Skeletal muscle satellite cell (primary cell): Measurements from ENCODE around the gene NFIB.

ENCODE experiments used
- H3K27me3 ChIP-seq: 2 replicates; pipeline ENCODE4 v1.7.0; 2013; ENCODE audit warnings: low read length; ENCODE audit not compliant: control insufficient read depth, insufficient read depth
- H3K36me3 ChIP-seq: 2 replicates; pipeline ENCODE4 v1.7.0; 2013; ENCODE audit warnings: mild to moderate bottlenecking, control low read depth, low read length; ENCODE audit not compliant: insufficient read depth
- H3K4me1 ChIP-seq: 2 replicates; pipeline ENCODE4 v1.7.0; 2013; ENCODE audit warnings: low read length; ENCODE audit not compliant: control insufficient read depth, insufficient read depth
- H3K4me2 ChIP-seq: 2 replicates; pipeline ENCODE4 v1.7.0; 2013; ENCODE audit warnings: mild to moderate bottlenecking, low read length
- H3K4me3 ChIP-seq: 2 replicates; pipeline ENCODE4 v1.7.0; 2013; ENCODE audit warnings: low read length
- H3K9ac ChIP-seq: 2 replicates; pipeline ENCODE4 v1.7.0; 2013; ENCODE audit warnings: mild to moderate bottlenecking, low read depth, low read length, moderate library complexity
- H3K9me3 ChIP-seq: replicated peaks from 2 replicates; pipeline ENCODE4 v1.7.0; 2013; ENCODE audit warnings: mild to moderate bottlenecking, control low read depth, low read length

Gene NFIB

DNA sequence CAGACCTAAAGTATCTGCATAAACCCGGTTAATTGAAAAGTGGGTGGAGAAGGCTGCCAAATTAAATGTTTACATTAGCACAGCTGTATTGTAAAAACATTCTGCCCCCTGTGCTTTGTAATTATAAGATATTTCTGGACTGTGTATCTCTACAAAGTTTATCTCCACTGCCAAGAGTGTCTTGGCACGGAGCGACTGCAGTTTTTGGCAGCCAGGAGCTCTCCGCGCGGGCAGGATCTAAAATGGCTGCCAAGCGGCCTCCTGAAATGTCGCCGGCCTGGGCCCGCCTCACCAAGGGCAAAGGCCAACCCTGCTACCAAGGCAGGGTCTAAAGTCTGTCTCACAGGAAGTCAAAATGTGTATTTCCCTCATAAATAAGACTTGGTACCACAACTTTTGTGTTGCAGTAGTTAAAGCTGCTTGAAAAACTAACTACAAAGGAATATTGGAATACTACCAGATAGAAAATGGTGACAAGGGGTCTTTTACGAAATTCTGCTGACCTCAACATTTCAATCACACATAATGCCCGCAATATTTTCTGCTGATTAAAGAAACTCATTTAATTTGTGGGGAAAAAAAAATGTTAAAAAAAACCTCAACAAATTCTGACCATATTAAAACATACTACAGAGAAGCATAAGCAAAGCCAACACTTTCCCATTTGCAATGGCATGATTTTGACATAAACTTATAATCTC, 110.4 kb downstream of the NFIB start:
- Histone ChIP-seq H3K9ac (peak overlapping the region; percentile 50), H3K4me1 (peaks cover 42% of the 10 kb centered on the region), H3K4me3 (peak overlapping the region; percentile 10)

DNA sequence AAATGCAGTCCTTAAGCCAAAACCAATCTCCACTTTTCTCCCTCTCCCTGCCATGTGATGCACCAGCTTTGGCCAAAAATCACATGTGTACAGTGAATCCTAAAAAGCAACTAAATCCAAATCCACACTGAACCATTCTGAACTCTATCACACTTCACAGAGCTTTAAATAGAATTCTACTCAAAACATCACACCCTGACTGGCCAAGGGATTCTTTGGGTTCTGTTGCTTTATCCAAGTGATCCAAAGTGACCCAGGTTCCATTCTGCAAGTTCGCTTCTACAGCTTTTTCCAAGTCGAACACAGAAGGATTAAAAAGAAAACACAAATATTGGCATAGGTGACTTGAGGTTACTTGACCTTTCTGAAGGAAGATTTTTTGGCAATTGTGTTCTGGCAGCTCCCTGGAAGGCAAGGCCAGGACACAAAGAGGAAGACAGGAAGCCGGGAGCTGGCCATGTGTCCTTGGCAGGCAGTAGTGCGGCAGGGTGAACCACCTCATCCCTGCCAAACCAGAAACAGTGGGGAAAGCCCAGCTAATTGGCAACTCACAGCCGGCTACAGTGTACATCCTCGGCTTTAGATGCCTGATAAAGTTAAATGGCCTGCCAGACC, 115.0 kb downstream of the NFIB start:
- Histone ChIP-seq H3K9ac (no peak overlapping the region), H3K36me3 (no peaks in the 10 kb centered on the region)

More for the DNA sequence above, 110.4 kb downstream of the NFIB start:
- Histone ChIP-seq H3K9me3 (no peaks in the 10 kb centered on the region), H3K4me2 (peak overlapping the region; percentile 58), H3K27me3 (no peaks in the 10 kb centered on the region), H3K36me3 (no peaks in the 10 kb centered on the region)

DNA sequence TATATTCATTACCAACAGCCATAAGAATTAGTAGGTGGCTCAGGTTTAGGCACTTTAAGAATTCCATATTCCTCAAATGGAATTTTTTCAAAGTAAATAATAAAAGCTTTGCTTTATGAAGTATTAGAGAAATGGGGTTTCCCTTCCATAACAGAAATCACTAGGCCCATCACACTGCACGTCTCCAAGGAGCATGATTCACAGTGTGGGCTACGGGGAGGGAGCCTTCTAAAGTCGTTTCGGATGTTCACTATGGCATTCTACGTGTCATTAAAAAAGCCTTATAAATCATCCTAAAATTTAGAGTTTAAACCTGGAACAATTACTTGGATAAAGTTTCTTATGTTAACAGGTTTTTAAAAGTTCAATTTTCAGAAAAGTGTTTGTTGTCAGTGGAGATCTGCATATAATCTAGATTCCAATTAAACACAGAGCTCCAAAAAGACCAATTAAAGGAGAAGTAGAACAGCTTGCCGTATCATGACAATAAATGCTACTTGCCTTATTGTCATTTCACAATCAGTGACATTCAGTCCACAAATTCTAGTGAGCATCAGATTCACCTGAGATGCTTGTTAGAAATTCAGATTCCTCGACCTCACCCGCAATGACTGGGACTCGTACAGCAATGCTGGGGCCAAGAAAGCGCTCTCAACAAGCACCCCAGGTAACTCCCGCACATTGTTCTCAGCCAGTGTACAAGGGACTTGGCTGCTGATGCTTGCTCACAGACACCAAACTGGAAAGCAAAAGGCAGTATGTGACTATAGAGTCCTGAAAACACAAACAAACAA, 115.7 kb downstream of the NFIB start:
- H3K9ac ChIP-seq = no peak overlapping the region
- H3K4me2 ChIP-seq = peak overlapping the region; percentile 31
- no peaks in the 10 kb centered on the region for H3K27me3 ChIP-seq
- H3K36me3 ChIP-seq = no peaks in the 10 kb centered on the region
- no peak overlapping the region for H3K4me3 ChIP-seq
- no peaks in the 10 kb centered on the region for H3K9me3 ChIP-seq
- H3K4me1 ChIP-seq = peaks cover 26% of the 10 kb centered on the region

More for the DNA sequence above, 115.0 kb downstream of the NFIB start:
- Histone ChIP-seq H3K9me3 (no peaks in the 10 kb centered on the region), H3K27me3 (no peaks in the 10 kb centered on the region), H3K4me3 (no peak overlapping the region), H3K4me1 (peaks cover 33% of the 10 kb centered on the region), H3K4me2 (peak overlapping the region; percentile 32)

DNA sequence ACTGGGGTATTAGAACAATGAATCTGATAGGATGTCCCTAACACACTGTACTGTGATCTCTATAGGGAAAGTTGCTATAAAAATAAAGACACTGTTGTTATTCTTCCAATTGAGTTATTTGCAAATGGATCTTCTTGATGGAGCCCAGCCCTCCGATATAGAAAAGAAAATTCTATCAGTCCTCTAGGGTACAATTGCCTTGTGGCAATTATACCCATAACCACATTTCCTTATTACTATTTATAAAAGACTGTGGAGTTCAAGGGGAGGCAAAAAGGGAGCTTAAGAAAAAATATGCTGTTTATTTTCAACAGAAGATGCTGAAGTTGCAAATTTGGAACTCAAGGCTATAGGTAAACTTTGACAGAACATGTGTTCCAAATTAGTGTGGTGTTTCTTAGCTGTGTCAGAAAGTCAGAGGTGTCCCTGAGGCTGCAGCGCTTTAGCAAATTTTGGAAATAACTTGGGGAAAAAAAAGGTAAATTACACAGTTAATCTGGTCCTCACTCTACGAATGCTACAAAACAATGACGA, 116.5 kb downstream of the NFIB start:
- H3K9ac ChIP-seq = no peak overlapping the region
- no peaks in the 10 kb centered on the region for H3K36me3 ChIP-seq

DNA sequence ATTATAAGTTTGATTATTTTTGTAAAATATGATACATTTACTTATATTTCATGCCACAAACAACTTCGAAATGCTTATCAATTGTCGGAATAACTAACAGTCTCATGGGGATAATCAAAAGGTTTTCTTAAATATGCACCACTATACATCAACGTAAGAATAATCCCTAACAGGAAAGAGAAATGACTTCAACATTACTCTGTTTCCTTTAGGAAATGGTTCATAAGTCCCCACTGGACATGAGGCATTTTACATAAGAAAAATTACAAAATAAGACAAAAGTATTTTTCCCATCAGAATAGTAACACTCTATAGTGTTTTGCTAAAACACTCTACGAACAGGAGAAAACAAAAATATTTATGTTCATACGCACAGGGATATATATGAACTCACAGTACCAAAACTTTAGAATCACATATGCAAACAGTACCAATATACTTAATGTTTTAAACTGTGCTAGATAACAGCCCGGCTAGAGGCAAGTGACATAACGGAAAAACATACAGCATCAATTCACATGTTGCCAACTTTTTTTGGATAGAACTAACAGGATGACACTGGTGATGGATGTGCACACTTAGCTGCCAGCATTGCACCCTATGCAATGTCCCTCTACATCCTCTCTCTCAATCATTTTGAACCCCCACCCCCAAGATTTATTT, 120.5 kb downstream of the NFIB start:
- Histone ChIP-seq H3K9ac (no peak overlapping the region), H3K4me3 (no peak overlapping the region), H3K4me1 (peaks cover 9% of the 10 kb centered on the region), H3K9me3 (no peaks in the 10 kb centered on the region), H3K4me2 (no peak overlapping the region), H3K27me3 (no peaks in the 10 kb centered on the region), H3K36me3 (no peaks in the 10 kb centered on the region)

More for the DNA sequence above, 116.5 kb downstream of the NFIB start:
- Histone ChIP-seq H3K4me3 (no peak overlapping the region), H3K4me2 (no peak overlapping the region), H3K27me3 (no peaks in the 10 kb centered on the region), H3K9me3 (no peaks in the 10 kb centered on the region), H3K4me1 (peaks cover 21% of the 10 kb centered on the region)

DNA sequence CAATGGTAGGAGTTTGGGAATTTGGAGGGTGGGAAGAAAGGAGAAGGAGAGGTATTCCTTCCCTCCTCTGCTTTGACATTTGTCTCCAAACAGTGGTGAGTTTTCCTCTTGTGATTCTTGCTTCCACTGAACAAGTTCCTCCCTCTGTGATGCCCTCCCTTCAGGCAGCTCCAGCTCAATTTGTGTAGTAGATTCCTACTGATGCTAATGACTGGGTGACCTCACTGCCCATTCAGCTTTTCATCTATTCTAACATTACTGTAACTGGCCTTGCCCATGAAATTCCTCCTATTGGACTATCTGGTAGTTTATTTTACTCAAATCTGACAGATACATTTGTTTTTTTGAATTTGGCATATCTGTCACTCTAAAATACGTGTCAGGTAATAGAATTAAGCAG, 121.4 kb downstream of the NFIB start:
- no peak overlapping the region for H3K4me3 ChIP-seq
- H3K9ac ChIP-seq = no peak overlapping the region
- H3K4me2 ChIP-seq = no peak overlapping the region
- peaks cover 3% of the 10 kb centered on the region for H3K4me1 ChIP-seq
- H3K9me3 ChIP-seq = no peaks in the 10 kb centered on the region
- no peaks in the 10 kb centered on the region for H3K27me3 ChIP-seq
- no peaks in the 10 kb centered on the region for H3K36me3 ChIP-seq

- no peak overlapping the region for H3K9ac ChIP-seq
- no peaks in the 10 kb centered on the region for H3K9me3 ChIP-seq
- H3K4me3 ChIP-seq = no peak overlapping the region
- no peaks in the 10 kb centered on the region for H3K27me3 ChIP-seq
- peaks cover 3% of the 10 kb centered on the region for H3K4me1 ChIP-seq
- H3K4me2 ChIP-seq = no peak overlapping the region
- H3K36me3 ChIP-seq = no peaks in the 10 kb centered on the region
Measured at GRCh38 chr9:14191512-14191911, 122.4 kb downstream of the NFIB start.

DNA sequence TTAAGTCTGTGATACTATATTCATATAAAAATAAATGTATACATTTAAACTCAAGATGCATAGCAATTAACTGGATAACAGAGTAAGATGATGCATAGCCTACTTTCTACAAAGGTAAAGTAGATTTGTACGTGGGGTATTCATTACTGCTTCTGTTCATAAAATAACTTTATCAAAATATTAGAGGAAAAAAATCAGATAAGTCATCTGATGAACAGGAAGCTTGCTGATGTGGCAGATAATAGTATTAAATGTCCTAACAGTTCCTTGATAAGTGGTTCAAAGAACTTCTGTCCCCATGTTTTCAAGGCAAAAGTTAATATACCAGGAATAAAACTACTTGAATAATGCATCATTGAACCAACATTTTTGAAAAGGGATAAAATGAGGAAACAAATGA, 123.7 kb downstream of the NFIB start:
- H3K9me3 ChIP-seq = no peaks in the 10 kb centered on the region
- H3K27me3 ChIP-seq = no peaks in the 10 kb centered on the region
- no peaks in the 10 kb centered on the region for H3K36me3 ChIP-seq
- no peak overlapping the region for H3K4me3 ChIP-seq
- no peak overlapping the region for H3K9ac ChIP-seq
- H3K4me2 ChIP-seq = no peak overlapping the region
- peaks cover 3% of the 10 kb centered on the region for H3K4me1 ChIP-seq

DNA sequence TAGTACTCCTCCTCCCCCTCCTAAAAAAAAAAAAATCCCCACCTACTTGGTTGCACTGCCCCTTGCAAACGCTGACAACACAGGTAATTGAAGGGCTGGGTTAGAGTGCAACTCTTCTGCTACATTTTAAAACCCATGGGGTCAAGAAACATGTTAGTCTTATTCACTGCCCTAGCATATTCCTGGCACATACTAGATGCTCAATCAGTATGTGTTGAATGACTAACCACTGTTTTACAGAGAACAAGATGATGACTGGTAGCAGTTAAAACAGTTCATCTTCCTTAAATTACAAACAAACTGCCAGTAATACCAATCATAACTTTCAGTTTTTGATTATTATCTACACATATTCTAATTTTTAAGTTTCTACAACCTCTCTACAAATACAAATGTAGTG, 124.4 kb downstream of the NFIB start:
- Histone ChIP-seq H3K9ac (no peak overlapping the region), H3K36me3 (no peaks in the 10 kb centered on the region), H3K4me3 (no peak overlapping the region), H3K27me3 (no peaks in the 10 kb centered on the region), H3K4me2 (no peak overlapping the region), H3K4me1 (peaks cover 3% of the 10 kb centered on the region), H3K9me3 (no peaks in the 10 kb centered on the region)

DNA sequence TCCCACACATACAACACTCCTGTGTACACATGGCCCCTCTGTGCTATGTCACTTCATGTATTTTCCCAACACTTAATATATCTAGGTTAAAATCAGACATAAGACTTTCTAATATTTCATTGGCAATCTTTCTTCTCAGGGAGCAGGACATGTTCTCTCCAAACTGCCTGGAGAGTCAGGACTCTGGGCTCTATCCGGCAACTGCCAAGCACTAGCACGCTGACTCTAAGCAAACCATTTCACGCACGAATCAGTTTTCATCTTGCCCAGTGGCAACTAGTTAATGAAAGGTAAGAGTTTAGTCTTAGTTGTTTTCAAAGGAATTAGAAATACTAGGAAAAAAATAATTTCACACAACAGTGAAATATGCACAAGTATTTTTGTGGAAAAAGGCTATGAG, 124.8 kb downstream of the NFIB start:
- Histone ChIP-seq H3K36me3 (no peaks in the 10 kb centered on the region), H3K4me3 (no peak overlapping the region), H3K9me3 (no peaks in the 10 kb centered on the region), H3K9ac (no peak overlapping the region), H3K4me1 (peaks cover 3% of the 10 kb centered on the region), H3K27me3 (no peaks in the 10 kb centered on the region), H3K4me2 (no peak overlapping the region)

DNA sequence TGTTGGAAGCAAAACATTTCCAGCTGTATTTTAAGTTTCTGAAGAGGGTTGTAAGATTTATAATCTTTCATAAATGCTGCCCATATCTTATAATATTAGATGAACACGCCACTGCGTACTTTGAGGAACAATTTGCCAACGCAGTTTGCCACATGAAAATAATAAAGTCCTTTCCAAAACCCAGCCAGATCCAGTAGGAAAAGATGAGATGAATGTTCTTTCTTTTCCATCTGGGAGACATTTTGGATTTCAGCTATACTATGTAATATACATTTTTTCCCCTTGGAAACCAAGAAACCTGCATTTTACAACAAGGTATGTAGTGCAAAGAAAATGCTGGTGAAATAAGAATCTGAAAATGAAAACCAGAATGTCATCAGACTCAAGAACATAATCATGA, 125.4 kb downstream of the NFIB start:
- Histone ChIP-seq H3K9ac (no peak overlapping the region), H3K27me3 (no peaks in the 10 kb centered on the region), H3K4me3 (no peak overlapping the region), H3K4me2 (no peak overlapping the region), H3K4me1 (peaks cover 3% of the 10 kb centered on the region), H3K36me3 (no peaks in the 10 kb centered on the region), H3K9me3 (no peaks in the 10 kb centered on the region)
